Kidney (tissue), 14 donors: ENCODE data around the gene OR2M4. TPM values are rescaled to one million over a fixed set of nuclear protein-coding genes. Genes with fewer than 3 reads are reported as not detected.
A peak's percentile ranks its signal among the peaks of the same experiment; 100 is the strongest.

ENCODE experiments used
- DNase-seq, 5 donors: peaks; one replicate each; pipeline ENCODE4 v3.0.0-alpha.2; 2013 to 2020
- FAIRE-seq: peaks from 2 replicates; lab custom pipeline; 2012; peaks lifted over from hg19 to GRCh38; lab: Jason Lieb, UNC
- H3K27ac ChIP-seq, 2 donors: one replicate each; pipeline ENCODE4 v1.7.0; 2013; ENCODE audit warnings: low read depth in 2 of 2, low read length in 2 of 2, inconsistent platforms in 1 of 2
- H3K27me3 ChIP-seq: one replicate; pipeline ENCODE4 v1.7.1; 2013; ENCODE audit warnings: low read length, inconsistent platforms; ENCODE audit not compliant: control insufficient read depth, insufficient read depth
- H3K36me3 ChIP-seq, 3 donors: one replicate each; pipeline versions ENCODE4 v1.7.0 to v1.7.1; 2013; ENCODE audit warnings: low read length in 3 of 3, control low read depth in 1 of 3, inconsistent platforms in 1 of 3; ENCODE audit not compliant: insufficient read depth in 3 of 3, control insufficient read depth in 2 of 3
- H3K4me1 ChIP-seq, 3 donors: one replicate each; pipeline versions ENCODE4 v1.7.0 to v1.7.1; 2013; ENCODE audit warnings: low read length in 3 of 3, inconsistent platforms in 1 of 3, low read depth in 1 of 3; ENCODE audit not compliant: control insufficient read depth in 2 of 3, insufficient read depth in 2 of 3
- H3K4me3 ChIP-seq, 3 donors: one replicate each; pipeline versions ENCODE4 v1.7.0 to v1.8.1; 2013; ENCODE audit warnings: low read length in 3 of 3, control low read depth in 1 of 3, inconsistent platforms in 1 of 3
- H3K9ac ChIP-seq, 3 donors: one replicate each; pipeline versions ENCODE4 v1.7.0 to v1.7.1; 2013; ENCODE audit warnings: low read length in 3 of 3, control low read depth in 1 of 3, inconsistent platforms in 1 of 3
- H3K9me3 ChIP-seq, 3 donors: one replicate each; pipeline versions ENCODE4 v1.7.0 to v1.7.1; 2013; ENCODE audit warnings: low read length in 3 of 3, control low read depth in 1 of 3, inconsistent platforms in 1 of 3; ENCODE audit not compliant: control insufficient read depth in 2 of 3, insufficient read depth in 1 of 3
- CTCF ChIP-seq: IDR thresholded peaks from 3 replicates; pipeline ENCODE4 v1.5.1; 2012; ENCODE audit warnings: mild to moderate bottlenecking, moderate library complexity, borderline replicate concordance; ENCODE audit not compliant: insufficient read depth; ENCODE audit errors: extremely low read depth
- intact Hi-C: fragments of 100-400 bp; cut with DNase I; formaldehyde crosslinking; loops from one replicate; pipeline ENCODE4 v1.11.1; 2022
- polyA plus RNA-seq: library from polyadenylated mRNA; stranded (reverse); fragments of 350-450 nt; fragmentation: Illumina TruSeq; extraction: RNeasy Lipid Tissue Mini Kit (QIAGEN cat#74804); gene quantifications from one replicate; pipeline ENCODE4 v1.2.3, GENCODE V29; 2014; ENCODE audit warnings: low read depth, low replicate concordance; ENCODE audit not compliant: insufficient read depth
- total RNA-seq: library from RNA; stranded (reverse); fragmentation: NEBNext Ultra II Directional; extraction: Animal tissue kit (Norgen Biotek cat#: 25700); gene quantifications from one replicate; pipeline ENCODE4 v1.2.1, GENCODE V29; 2021
- donor health status: control.
- donor health status: control.
- donor health status: control.
- donor health status: control.
- donor health status: control.
- donor health status: DM: yes; HTN: yes; CAD: no.
- donor health status: Normal renal cell carcinoma (clear cell type).

The OR2M4 gene
- total and polyA plus RNA-seq, 2 donors from 2014 or later: not detected

DNA sequence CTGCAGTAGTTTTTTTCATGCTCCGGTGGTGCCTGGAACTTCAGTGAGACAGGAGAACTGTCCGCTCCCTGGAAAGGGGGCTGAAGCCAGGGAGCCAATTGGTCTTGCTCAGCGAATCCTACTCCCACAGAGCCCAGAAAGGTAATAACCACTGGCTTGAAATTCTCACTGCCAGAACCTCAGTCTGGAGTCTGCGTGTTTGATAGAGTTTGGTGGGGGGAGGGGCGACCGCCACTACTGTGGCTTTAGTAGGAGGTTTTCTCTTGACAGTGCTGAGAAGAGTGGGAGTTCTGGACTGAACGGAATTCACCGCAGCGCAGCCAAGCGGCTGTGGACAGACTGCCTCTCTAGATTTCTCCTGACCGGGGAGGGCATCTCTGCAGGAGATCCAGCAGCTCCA is 42.2 kb upstream of the OR2M4 start:
- no peaks in the 10 kb centered on the region for H3K4me1 ChIP-seq
- FAIRE-seq: no peak
- no peaks in the 10 kb centered on the region for H3K27me3 ChIP-seq
- no peak overlapping the region for H3K27ac ChIP-seq
- H3K36me3 ChIP-seq: no peaks in the 10 kb centered on the region
- intact Hi-C loops: no loop called here
- peaks cover 0 to 5% (median 0%) of the 10 kb centered on the region in 3 donors for H3K9me3 ChIP-seq
- DNase-seq: peak in 3 of 5 donors; percentile 32 to 72 (median 71)
- no peak for TF ChIP-seq CTCF
- H3K9ac ChIP-seq: no peak overlapping the region
- no peak overlapping the region for H3K4me3 ChIP-seq

DNA sequence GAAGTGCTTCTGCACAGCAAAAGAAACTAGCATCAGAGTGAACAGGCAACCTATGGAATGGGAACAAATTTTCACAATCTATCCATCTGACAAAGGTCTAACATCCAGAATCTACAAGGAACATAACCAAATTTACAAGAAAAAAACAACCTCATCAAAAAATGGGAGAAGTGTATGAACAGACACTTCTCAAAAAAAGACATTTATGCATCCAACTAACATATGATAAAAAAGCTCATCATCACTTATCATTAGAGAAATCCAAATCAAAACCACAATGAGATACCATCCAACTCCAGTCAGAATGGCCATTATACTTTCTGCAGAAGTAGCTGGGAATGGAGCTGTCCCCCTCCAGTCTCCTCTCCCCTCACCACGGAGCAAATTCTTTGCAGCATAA is 37.1 kb upstream of the OR2M4 start:
- no peak for TF ChIP-seq CTCF
- no peak for FAIRE-seq
- Histone ChIP-seq H3K27ac (no peak overlapping the region), H3K9me3 (peaks cover 0 to 5% (median 0%) of the 10 kb centered on the region in 3 donors), H3K4me1 (no peaks in the 10 kb centered on the region), H3K36me3 (no peaks in the 10 kb centered on the region), H3K9ac (no peak overlapping the region), H3K4me3 (no peak overlapping the region), H3K27me3 (no peaks in the 10 kb centered on the region)
- intact Hi-C loops: no loop called here
- no peak for DNase-seq

- Histone ChIP-seq H3K9ac (no peak within 1 kb of the TSS), H3K9me3 (peaks cover 0 to 5% (median 0%) of the 10 kb centered on the region in 3 donors), H3K4me1 (no peaks in the 10 kb centered on the region), H3K27ac (no peak within 1 kb of the TSS), H3K4me3 (no peak within 1 kb of the TSS), H3K27me3 (no peaks in the 10 kb centered on the region), H3K36me3 (no peaks in the 10 kb centered on the region)
- DNase-seq (no peak), FAIRE-seq (no peak)
- TF ChIP-seq CTCF: no peak
- intact Hi-C loops: no loop called here
Measured at GRCh38 chr1:248196965-248197364, 34.3 kb upstream of the OR2M4 start, which contains the start of gene OR2M3. TSS of gene OR2M3 (plus strand) at chr1:248197265. CDS start at chr1:248203068, 5,803 bp downstream.

DNA sequence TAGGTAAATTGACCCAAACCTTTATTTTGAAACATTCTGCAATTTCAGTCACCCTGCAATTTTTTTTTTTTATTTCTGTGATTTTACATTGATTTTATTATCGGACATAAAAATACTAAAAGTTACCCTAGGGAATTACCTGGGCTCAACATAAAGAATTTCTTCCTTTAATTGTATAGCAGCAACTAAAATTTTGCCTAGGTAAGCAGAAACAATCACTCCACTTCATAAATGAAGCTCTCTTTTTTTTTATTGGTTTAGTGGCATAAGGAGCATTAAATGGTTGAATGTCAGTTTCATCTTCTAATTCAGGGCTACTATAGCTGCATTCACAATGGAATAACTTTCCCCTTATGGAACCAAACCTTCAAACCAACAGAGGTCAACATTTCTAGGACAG is 15.3 kb upstream of the OR2M4 start:
- no peak overlapping the region for H3K9ac ChIP-seq
- FAIRE-seq (no peak), DNase-seq (no peak)
- no peaks in the 10 kb centered on the region for H3K27me3 ChIP-seq
- no peak overlapping the region for H3K27ac ChIP-seq
- TF ChIP-seq CTCF: no peak
- intact Hi-C loops: no loop called here
- no peak overlapping the region for H3K4me3 ChIP-seq
- no peaks in the 10 kb centered on the region for H3K9me3 ChIP-seq
- no peaks in the 10 kb centered on the region for H3K36me3 ChIP-seq
- no peaks in the 10 kb centered on the region for H3K4me1 ChIP-seq
